Astrocyte of the hippocampus (primary cell): ENCODE data around the gene GALNT13.

ENCODE experiments used
- DNase-seq: peaks from one replicate; pipeline ENCODE4 v3.0.0; 2011; ENCODE audit warnings: low read depth, low spot score

Gene GALNT13

GRCh38 chr2:154125891-154126290, 254.2 kb downstream of the GALNT13 start:
- DNase-seq: no peak

- no peak for DNase-seq
These were observed 259.1 kb downstream of the GALNT13 start for GRCh38 chr2:154130821-154131220.

GRCh38 chr2:154132827-154133226, 261.1 kb downstream of the GALNT13 start:
- no peak for DNase-seq

- DNase-seq: peak; percentile 5
These were observed 262.1 kb downstream of the GALNT13 start for GRCh38 chr2:154133823-154134222.

- DNase-seq: no peak
These were observed 268.7 kb downstream of the GALNT13 start for GRCh38 chr2:154140249-154141025.

- DNase-seq: no peak
These were observed 270.8 kb downstream of the GALNT13 start for GRCh38 chr2:154142480-154142879.

- DNase-seq: no peak
These were observed 271.4 kb downstream of the GALNT13 start for GRCh38 chr2:154143105-154143504.

- DNase-seq: no peak
These were observed 286.4 kb downstream of the GALNT13 start for GRCh38 chr2:154158101-154158500.

GRCh38 chr2:154161286-154161685, 289.6 kb downstream of the GALNT13 start:
- DNase-seq: no peak

GRCh38 chr2:154170400-154170799, 298.7 kb downstream of the GALNT13 start:
- DNase-seq: no peak

- no peak for DNase-seq
These were observed 301.4 kb downstream of the GALNT13 start for GRCh38 chr2:154173164-154173563.

- no peak for DNase-seq
These were observed 302.2 kb downstream of the GALNT13 start for GRCh38 chr2:154173919-154174318.

- no peak for DNase-seq
These were observed 310.3 kb downstream of the GALNT13 start for GRCh38 chr2:154182008-154182407.

- DNase-seq: no peak
These were observed 316.2 kb downstream of the GALNT13 start for GRCh38 chr2:154187948-154188347.

- DNase-seq: no peak
These were observed 318.2 kb downstream of the GALNT13 start for GRCh38 chr2:154189953-154190352.

GRCh38 chr2:154193246-154193645, 321.5 kb downstream of the GALNT13 start:
- DNase-seq: no peak

GRCh38 chr2:154194909-154195643, 323.4 kb downstream of the GALNT13 start:
- peak; percentile 1 for DNase-seq

- DNase-seq: peak; percentile 1
These were observed 324.0 kb downstream of the GALNT13 start for GRCh38 chr2:154195644-154196195.

- DNase-seq: no peak
These were observed 327.1 kb downstream of the GALNT13 start for GRCh38 chr2:154198866-154199265.

GRCh38 chr2:154203206-154203605, 331.5 kb downstream of the GALNT13 start:
- DNase-seq: no peak

- no peak for DNase-seq
These were observed 332.2 kb downstream of the GALNT13 start for GRCh38 chr2:154203902-154204301.

- DNase-seq: peak; percentile 2
These were observed 335.7 kb downstream of the GALNT13 start for GRCh38 chr2:154207288-154208047.
